Endodermal cell (in vitro differentiated cells): ENCODE results near the gene INMT. TPM values are rescaled to one million over a fixed set of nuclear protein-coding genes. Genes with fewer than 3 reads are reported as not detected.

Experiments
- DNase-seq: peaks from one replicate; pipeline ENCODE4 v3.0.0-alpha.2; 2017
- H3K27ac ChIP-seq: 2 replicates; pipeline ENCODE4 v1.5.1; 2013; ENCODE audit warnings: mild to moderate bottlenecking, low read depth, low read length, moderate library complexity
- H3K27me3 ChIP-seq: 2 replicates; pipeline ENCODE4 v1.6.1; 2013; ENCODE audit warnings: mild to moderate bottlenecking, low read length, moderate library complexity; ENCODE audit not compliant: insufficient read depth, control insufficient read depth, poor library complexity, severe bottlenecking
- H3K36me3 ChIP-seq: 2 replicates; pipeline ENCODE4 v1.7.0; 2013; ENCODE audit warnings: mild to moderate bottlenecking, low read length, moderate library complexity; ENCODE audit not compliant: control insufficient read depth, insufficient read depth
- H3K4me1 ChIP-seq: one replicate; pipeline ENCODE4 v1.7.0; 2013; ENCODE audit warnings: low read length; ENCODE audit not compliant: control insufficient read depth, insufficient read depth
- H3K4me3 ChIP-seq: 2 replicates; pipeline ENCODE4 v1.5.1; 2013; ENCODE audit warnings: mild to moderate bottlenecking, low read length, moderate library complexity
- H3K9ac ChIP-seq: 2 replicates; pipeline ENCODE4 v1.6.1; 2013; ENCODE audit warnings: mild to moderate bottlenecking, low read length, moderate library complexity; ENCODE audit not compliant: poor library complexity, severe bottlenecking; ENCODE audit errors: extremely low read depth
- H3K9me3 ChIP-seq: 2 replicates; pipeline ENCODE4 v1.6.1; 2013; ENCODE audit warnings: mild to moderate bottlenecking, low read length, moderate library complexity; ENCODE audit not compliant: control insufficient read depth
- H3K27ac Mint-ChIP-seq: 2 replicates; pipeline ENCODE4 v1.8.0; 2020; ENCODE audit warnings: mixed read lengths
- H3K27me3 Mint-ChIP-seq: 2 replicates; pipeline ENCODE4 v1.8.0; 2021; ENCODE audit warnings: mild to moderate bottlenecking, mixed read lengths; ENCODE audit not compliant: insufficient read depth
- H3K36me3 Mint-ChIP-seq: 2 replicates; pipeline ENCODE4 v1.8.0; 2020; ENCODE audit warnings: low read depth, mixed read lengths
- H3K4me1 Mint-ChIP-seq: 2 replicates; pipeline ENCODE4 v1.8.0; 2020; ENCODE audit warnings: mixed read lengths
- H3K4me3 Mint-ChIP-seq: 2 replicates; pipeline ENCODE4 v1.8.0; 2020; ENCODE audit warnings: mild to moderate bottlenecking, moderate library complexity, mixed read lengths
- H3K9me3 Mint-ChIP-seq: 2 replicates; pipeline ENCODE4 v1.8.0; 2020; ENCODE audit warnings: mild to moderate bottlenecking, mixed read lengths
- CTCF ChIP-seq: fragments of 200-600 bp; sonication (generic); conservative IDR thresholded peaks from 2 replicates; pipeline ENCODE4 v1.5.0; 2021; ENCODE audit warnings: antibody characterized with exemption, mild to moderate bottlenecking
- WGBS, 2 experiments: methylation state at CpG; one replicate each; pipeline versions ENCODE4 v1.1.5 to v1.1.7; 2013; ENCODE audit warnings: missing lambda C conversion rate in 2 of 2, mixed read lengths in 1 of 2; ENCODE audit not compliant: insufficient coverage in 1 of 2, insufficient read length in 1 of 2; 5-methylcytosine and 5-hydroxymethylcytosine counted together
- total RNA-seq, 2 donors: library from RNA; stranded (reverse); fragmentation: NEBNext Ultra II Directional in 1 of 2; extraction: Animal tissue kit (Norgen Biotek cat#: 25700) in 1 of 2; gene quantifications; 2 replicates in 1 of 2; 3 replicates in 1 of 2; pipeline ENCODE4 v1.2.1, GENCODE V29; 2021

INMT gene
- total RNA-seq, 2 donors from 2014 or later, result 3.0 to 3.3 TPM

- H3K27ac Mint-ChIP-seq, result no peak overlapping the region
- no peaks in the 10 kb centered on the region for H3K9me3 ChIP-seq
- H3K27me3 ChIP-seq, result no peaks in the 10 kb centered on the region
- H3K4me3 Mint-ChIP-seq, result no peak overlapping the region
- peaks cover 3% of the 10 kb centered on the region for H3K36me3 ChIP-seq
- TF ChIP-seq CTCF, result peak; percentile 51
- 80 to 88% methylated on average over 1 to 2 of the region's 2 CpGs for WGBS, 2 experiments
- peak; percentile 49 for DNase-seq
- no peaks in the 10 kb centered on the region for H3K9me3 Mint-ChIP-seq
- H3K4me1 Mint-ChIP-seq, result no peaks in the 10 kb centered on the region
- H3K36me3 Mint-ChIP-seq, result peaks cover 8% of the 10 kb centered on the region
- no peak overlapping the region for H3K9ac ChIP-seq
- H3K4me3 ChIP-seq, result no peak overlapping the region
- H3K4me1 ChIP-seq, result no peaks in the 10 kb centered on the region
- H3K27me3 Mint-ChIP-seq, result no peaks in the 10 kb centered on the region
- no peak overlapping the region for H3K27ac ChIP-seq
These were observed 43.4 kb downstream of the INMT start for GRCh38 chr7:30795161-30795948.

- Histone ChIP-seq H3K4me3 (no peak overlapping the region), H3K9me3 (no peaks in the 10 kb centered on the region), H3K9ac (no peak overlapping the region), H3K4me1 (no peaks in the 10 kb centered on the region), H3K27me3 (no peaks in the 10 kb centered on the region), H3K27ac (no peak overlapping the region), H3K36me3 (peaks cover 3% of the 10 kb centered on the region)
- H3K36me3 Mint-ChIP-seq, result peaks cover 6% of the 10 kb centered on the region
- WGBS, 2 experiments, result 91 to 96% methylated on average over 1 of the region's 1 CpG
- DNase-seq, result no peak
- H3K27ac Mint-ChIP-seq, result peak overlapping the region; percentile 41
- H3K4me3 Mint-ChIP-seq, result no peak overlapping the region
- TF ChIP-seq CTCF, result no peak
- H3K4me1 Mint-ChIP-seq, result no peaks in the 10 kb centered on the region
- no peaks in the 10 kb centered on the region for H3K27me3 Mint-ChIP-seq
- H3K9me3 Mint-ChIP-seq, result no peaks in the 10 kb centered on the region
These were observed 44.4 kb downstream of the INMT start for GRCh38 chr7:30796105-30796869.

GRCh38 chr7:30797176-30798040, 45.5 kb downstream of the INMT start:
- no peak for TF ChIP-seq CTCF
- 86 to 92% methylated on average over 6 to 8 of the region's 8 CpGs for WGBS, 2 experiments
- no peak overlapping the region for H3K9ac ChIP-seq
- H3K4me1 ChIP-seq, result no peaks in the 10 kb centered on the region
- no peaks in the 10 kb centered on the region for H3K9me3 ChIP-seq
- Mint-ChIP-seq H3K4me1 (no peaks in the 10 kb centered on the region), H3K27me3 (no peaks in the 10 kb centered on the region), H3K36me3 (peaks cover 3% of the 10 kb centered on the region), H3K27ac (no peak overlapping the region), H3K4me3 (no peak overlapping the region), H3K9me3 (no peaks in the 10 kb centered on the region)
- no peaks in the 10 kb centered on the region for H3K27me3 ChIP-seq
- no peak for DNase-seq
- H3K36me3 ChIP-seq, result no peaks in the 10 kb centered on the region
- no peak overlapping the region for H3K4me3 ChIP-seq
- no peak overlapping the region for H3K27ac ChIP-seq
